Neural crest cell (in vitro differentiated cells): ENCODE measurements around the gene RHCG. TPM values are rescaled to one million over a fixed set of nuclear protein-coding genes. Genes with fewer than 3 reads are reported as not detected.

Source experiments
- DNase-seq: peaks from one replicate; pipeline ENCODE4 v3.0.0; 2021; ENCODE audit warnings: low read depth, mixed read lengths, low spot score
- H3K27ac Mint-ChIP-seq: one replicate; pipeline ENCODE4 v1.8.0; 2021; ENCODE audit warnings: mild to moderate bottlenecking, mixed read lengths; ENCODE audit not compliant: unreplicated experiment
- H3K27me3 Mint-ChIP-seq: 2 replicates; pipeline ENCODE4 v1.8.0; 2021; ENCODE audit warnings: low read depth, mild to moderate bottlenecking, mixed read lengths
- H3K36me3 Mint-ChIP-seq: 2 replicates; pipeline ENCODE4 v1.8.0; 2021; ENCODE audit warnings: low read depth, mild to moderate bottlenecking, mixed read lengths
- H3K4me1 Mint-ChIP-seq: 2 replicates; pipeline ENCODE4 v1.8.0; 2021; ENCODE audit warnings: mixed read lengths
- H3K4me3 Mint-ChIP-seq: one replicate; pipeline ENCODE4 v1.8.0; 2021; ENCODE audit warnings: mild to moderate bottlenecking, mixed read lengths
- H3K9me3 Mint-ChIP-seq: 2 replicates; pipeline ENCODE4 v1.8.0; 2021; ENCODE audit warnings: mixed read lengths
- total RNA-seq: library from RNA; stranded (reverse); gene quantifications from 2 replicates; pipeline ENCODE4 v1.2.1, GENCODE V29; 2021
- TF ChIP-seq, protein P1 (sequence below): fragments of 200-600 bp; sonication (generic); conservative IDR thresholded peaks from 2 replicates; pipeline ENCODE4 v1.5.0; 2021; ENCODE audit warnings: antibody characterized with exemption, mild to moderate bottlenecking

Gene RHCG
- total RNA-seq, 1 donor from 2014 or later, result not detected

- H3K36me3 Mint-ChIP-seq, result no peaks in the 10 kb centered on the region
- H3K4me1 Mint-ChIP-seq, result no peaks in the 10 kb centered on the region
- H3K27me3 Mint-ChIP-seq, result peaks cover 16% of the 10 kb centered on the region
- H3K9me3 Mint-ChIP-seq, result no peaks in the 10 kb centered on the region
- H3K27ac Mint-ChIP-seq, result no peak overlapping the region
- no peak for DNase-seq
- H3K4me3 Mint-ChIP-seq, result no peak overlapping the region
- TF ChIP-seq, protein P1, sequence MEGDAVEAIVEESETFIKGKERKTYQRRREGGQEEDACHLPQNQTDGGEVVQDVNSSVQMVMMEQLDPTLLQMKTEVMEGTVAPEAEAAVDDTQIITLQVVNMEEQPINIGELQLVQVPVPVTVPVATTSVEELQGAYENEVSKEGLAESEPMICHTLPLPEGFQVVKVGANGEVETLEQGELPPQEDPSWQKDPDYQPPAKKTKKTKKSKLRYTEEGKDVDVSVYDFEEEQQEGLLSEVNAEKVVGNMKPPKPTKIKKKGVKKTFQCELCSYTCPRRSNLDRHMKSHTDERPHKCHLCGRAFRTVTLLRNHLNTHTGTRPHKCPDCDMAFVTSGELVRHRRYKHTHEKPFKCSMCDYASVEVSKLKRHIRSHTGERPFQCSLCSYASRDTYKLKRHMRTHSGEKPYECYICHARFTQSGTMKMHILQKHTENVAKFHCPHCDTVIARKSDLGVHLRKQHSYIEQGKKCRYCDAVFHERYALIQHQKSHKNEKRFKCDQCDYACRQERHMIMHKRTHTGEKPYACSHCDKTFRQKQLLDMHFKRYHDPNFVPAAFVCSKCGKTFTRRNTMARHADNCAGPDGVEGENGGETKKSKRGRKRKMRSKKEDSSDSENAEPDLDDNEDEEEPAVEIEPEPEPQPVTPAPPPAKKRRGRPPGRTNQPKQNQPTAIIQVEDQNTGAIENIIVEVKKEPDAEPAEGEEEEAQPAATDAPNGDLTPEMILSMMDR, result no peak
Measured at GRCh38 chr15:89524184-89524583, 27.8 kb upstream of the RHCG start.

DNA sequence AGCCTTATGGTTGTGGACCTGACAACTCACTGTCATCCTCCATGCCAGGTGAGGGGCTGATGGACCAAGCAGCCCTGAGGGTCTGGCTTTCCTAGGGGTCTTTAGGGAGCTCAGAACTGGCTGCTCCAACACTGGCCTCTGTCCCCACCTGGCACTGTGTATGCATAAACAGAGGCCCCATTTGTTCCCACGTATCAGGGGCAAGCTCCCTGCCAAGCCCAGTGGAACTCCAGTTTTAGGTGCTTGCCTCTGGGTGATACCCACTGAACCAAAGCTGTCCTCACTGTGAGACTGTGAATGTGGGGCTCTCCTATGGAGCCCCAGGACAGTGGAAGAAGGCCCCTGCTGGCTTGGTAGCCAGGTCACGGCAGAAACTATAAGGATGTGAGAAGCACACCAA lies 26.7 kb upstream of the RHCG start:
- Mint-ChIP-seq H3K27me3 (peaks cover 16% of the 10 kb centered on the region), H3K4me1 (no peaks in the 10 kb centered on the region), H3K27ac (no peak overlapping the region), H3K4me3 (no peak overlapping the region), H3K9me3 (no peaks in the 10 kb centered on the region), H3K36me3 (no peaks in the 10 kb centered on the region)
- no peak for DNase-seq
- TF ChIP-seq, protein P1, result no peak

GRCh38 chr15:89521605-89522004 lies 25.2 kb upstream of the RHCG start:
- Mint-ChIP-seq H3K4me3 (no peak overlapping the region), H3K36me3 (no peaks in the 10 kb centered on the region), H3K27ac (no peak overlapping the region), H3K27me3 (peaks cover 24% of the 10 kb centered on the region), H3K9me3 (no peaks in the 10 kb centered on the region), H3K4me1 (no peaks in the 10 kb centered on the region)
- TF ChIP-seq, protein P1, result no peak
- no peak for DNase-seq

DNA sequence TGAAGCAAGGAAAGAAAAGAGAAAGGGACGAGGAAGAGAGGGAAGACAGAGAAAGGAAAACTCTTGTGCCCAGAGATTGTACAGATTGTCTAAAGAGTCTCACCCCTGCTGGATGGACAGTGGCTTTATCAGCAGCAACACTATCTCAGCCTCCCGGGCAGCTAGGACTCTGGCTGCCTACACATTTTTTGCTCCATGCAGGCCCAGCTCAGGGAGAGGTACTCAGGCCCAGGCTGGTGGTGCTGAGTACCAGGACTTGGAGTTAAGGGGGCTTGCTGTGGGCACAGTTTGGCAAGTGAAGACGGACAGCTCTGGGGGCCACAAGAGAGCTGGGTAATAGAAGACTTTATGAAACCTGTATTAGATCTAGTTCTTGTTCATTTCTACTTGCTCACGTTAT lies 19.1 kb upstream of the RHCG start:
- Mint-ChIP-seq H3K27ac (no peak overlapping the region), H3K27me3 (peaks cover 42% of the 10 kb centered on the region), H3K4me3 (no peak overlapping the region), H3K4me1 (no peaks in the 10 kb centered on the region), H3K9me3 (no peaks in the 10 kb centered on the region), H3K36me3 (no peaks in the 10 kb centered on the region)
- DNase-seq, result no peak
- TF ChIP-seq, protein P1, result no peak

DNA sequence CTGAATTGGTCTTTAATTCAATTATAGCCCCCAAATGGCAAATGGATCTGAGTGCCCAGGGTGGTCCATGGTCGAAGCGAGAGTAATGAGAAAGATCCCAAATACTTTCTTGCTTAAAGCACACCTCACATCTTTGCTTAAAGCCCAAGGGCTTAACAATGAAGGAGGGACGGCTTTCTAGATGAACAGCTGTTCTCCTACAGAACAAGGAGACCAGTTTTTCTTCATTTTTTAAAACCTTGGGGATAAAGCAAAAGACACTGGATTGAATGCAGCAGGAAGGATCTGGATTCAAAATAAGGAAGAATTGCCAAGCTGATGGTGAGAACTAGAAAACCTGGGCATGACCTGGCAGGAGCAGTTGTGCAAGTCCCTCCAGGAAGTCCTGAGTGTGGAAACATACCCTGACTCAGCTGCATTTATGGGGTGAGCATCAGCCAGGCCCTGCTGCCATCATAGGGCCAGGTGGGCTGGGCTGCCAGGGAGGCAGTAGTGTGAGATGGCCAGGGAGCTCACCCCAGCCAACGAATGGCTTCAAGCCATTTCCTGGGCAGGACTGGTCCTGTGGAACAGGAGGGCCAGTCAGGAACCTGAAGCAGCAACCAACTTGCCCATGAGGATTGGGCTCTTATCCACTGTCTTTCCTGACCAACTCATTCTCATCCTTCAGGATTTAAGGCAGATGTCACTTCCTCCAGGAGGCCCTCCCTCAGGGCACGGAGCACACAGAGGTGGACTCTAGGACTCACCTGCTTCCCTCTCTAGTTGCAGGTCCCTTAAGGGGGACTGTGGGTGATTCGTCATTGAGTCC lies 18.4 kb upstream of the RHCG start:
- Mint-ChIP-seq H3K4me1 (no peaks in the 10 kb centered on the region), H3K36me3 (no peaks in the 10 kb centered on the region), H3K27ac (no peak overlapping the region), H3K9me3 (peaks cover 2% of the 10 kb centered on the region), H3K4me3 (no peak overlapping the region), H3K27me3 (peaks cover 46% of the 10 kb centered on the region)
- no peak for DNase-seq
- TF ChIP-seq, protein P1, result no peak
